ENCODE data around the gene SLC30A3. TPM values are rescaled to one million over a fixed set of nuclear protein-coding genes. Genes with fewer than 3 reads are reported as not detected.

SLC30A3 gene
- total and polyA plus RNA-seq, 2 of the 13 experiments (the other 11 are each of a cell fraction or from before 2014, with no cell fraction given) = 0.38 to 0.79 TPM

- TF ChIP-seq, protein P1, sequence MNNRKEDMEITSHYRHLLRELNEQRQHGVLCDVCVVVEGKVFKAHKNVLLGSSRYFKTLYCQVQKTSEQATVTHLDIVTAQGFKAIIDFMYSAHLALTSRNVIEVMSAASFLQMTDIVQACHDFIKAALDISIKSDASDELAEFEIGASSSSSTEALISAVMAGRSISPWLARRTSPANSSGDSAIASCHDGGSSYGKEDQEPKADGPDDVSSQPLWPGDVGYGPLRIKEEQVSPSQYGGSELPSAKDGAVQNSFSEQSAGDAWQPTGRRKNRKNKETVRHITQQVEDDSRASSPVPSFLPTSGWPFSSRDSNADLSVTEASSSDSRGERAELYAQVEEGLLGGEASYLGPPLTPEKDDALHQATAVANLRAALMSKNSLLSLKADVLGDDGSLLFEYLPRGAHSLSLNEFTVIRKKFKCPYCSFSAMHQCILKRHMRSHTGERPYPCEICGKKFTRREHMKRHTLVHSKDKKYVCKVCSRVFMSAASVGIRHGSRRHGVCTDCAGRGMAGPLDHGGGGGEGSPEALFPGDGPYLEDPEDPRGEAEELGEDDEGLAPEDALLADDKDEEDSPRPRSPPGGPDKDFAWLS (CRISPR knock-in tag; IDR thresholded peaks at IDR 0.05; ENCODE audit: borderline replicate concordance) = no peak
- TF ChIP-seq ZMYM2 (CRISPR knock-in tag; IDR thresholded peaks at IDR 0.05) (peak; percentile 60; the same call in 1 of the 2 replicates), ZNF253 (CRISPR knock-in tag; IDR thresholded peaks at IDR 0.05; ENCODE audit: borderline replicate concordance) (no peak), KDM3A (CRISPR knock-in tag; IDR thresholded peaks at IDR 0.05; ENCODE audit: low read depth) (peak; percentile 79; the same call in 1 of the 2 replicates), POLR2A (IDR thresholded peaks at IDR 0.05; ENCODE audit: insufficient read depth in 1 of 2, low read depth in 2 of 2, low read length in 2 of 2) (0 out of 4 replicates have a peak, but pooled peaks of 1 of the 2 experiments have one; percentile 22), ZNF556 (CRISPR knock-in tag; IDR thresholded peaks at IDR 0.05; ENCODE audit: borderline replicate concordance) (peak; percentile 74; the same call in 1 of the 2 replicates), NFKB2 (CRISPR knock-in tag; IDR thresholded peaks at IDR 0.05; ENCODE audit: borderline replicate concordance) (peak; percentile 67; the same call in 1 of the 2 replicates), ZNF280D (CRISPR knock-in tag; IDR thresholded peaks at IDR 0.05) (peak; percentile 60; the same call in 1 of the 2 replicates), DR1 (CRISPR knock-in tag; IDR thresholded peaks at IDR 0.05) (0 out of 2 replicates have a peak, but pooled peaks have one; percentile 33), SOX5 (CRISPR knock-in tag; IDR thresholded peaks at IDR 0.05; ENCODE audit: borderline replicate concordance) (no peak), ZNF362 (CRISPR knock-in tag; IDR thresholded peaks at IDR 0.05; ENCODE audit: borderline replicate concordance) (peak; percentile 48; the same call in 1 of the 2 replicates), MTA3 (CRISPR knock-in tag; IDR thresholded peaks at IDR 0.05) (no peak), GMEB1 (CRISPR knock-in tag; IDR thresholded peaks at IDR 0.05; ENCODE audit: borderline replicate concordance) (0 out of 2 replicates have a peak, but pooled peaks have one; percentile 49), FOXO4 (CRISPR knock-in tag; conservative IDR thresholded peaks at IDR 0.05) (no peak), MED13 (CRISPR knock-in tag; IDR thresholded peaks at IDR 0.05) (no peak), ZNF572 (CRISPR knock-in tag; IDR thresholded peaks at IDR 0.05) (peak; percentile 31; the same call in 1 of the 2 replicates)
- TF ChIP-seq, protein P2, sequence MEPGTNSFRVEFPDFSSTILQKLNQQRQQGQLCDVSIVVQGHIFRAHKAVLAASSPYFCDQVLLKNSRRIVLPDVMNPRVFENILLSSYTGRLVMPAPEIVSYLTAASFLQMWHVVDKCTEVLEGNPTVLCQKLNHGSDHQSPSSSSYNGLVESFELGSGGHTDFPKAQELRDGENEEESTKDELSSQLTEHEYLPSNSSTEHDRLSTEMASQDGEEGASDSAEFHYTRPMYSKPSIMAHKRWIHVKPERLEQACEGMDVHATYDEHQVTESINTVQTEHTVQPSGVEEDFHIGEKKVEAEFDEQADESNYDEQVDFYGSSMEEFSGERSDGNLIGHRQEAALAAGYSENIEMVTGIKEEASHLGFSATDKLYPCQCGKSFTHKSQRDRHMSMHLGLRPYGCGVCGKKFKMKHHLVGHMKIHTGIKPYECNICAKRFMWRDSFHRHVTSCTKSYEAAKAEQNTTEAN (CRISPR knock-in tag; conservative IDR thresholded peaks at IDR 0.05) = no peak
These were observed 12.8 kb downstream of the SLC30A3 start (continued) for GRCh38 chr2:27249891-27250651.
